Left renal cortex interstitium (tissue), 4 donors: ENCODE results near the gene RAI1. TPM values are rescaled to one million over a fixed set of nuclear protein-coding genes. Genes with fewer than 3 reads are reported as not detected.

Experiments used
- DNase-seq, 4 donors: peaks; one replicate each; pipeline ENCODE4 v3.0.0-alpha.2; 2013; ENCODE audit warnings: low read depth in 4 of 4, low spot score in 2 of 4, missing footprints in 1 of 4
- polyA plus RNA-seq, 4 donors: library from polyadenylated mRNA; unstranded; fragments of 120-200 nt; gene quantifications; one replicate each; pipeline ENCODE4 v1.2.1, GENCODE V29; 2013; ENCODE audit not compliant: insufficient read length in 4 of 4

Gene RAI1
- polyA plus RNA-seq, 4 donors: 17.2 to 46.9 (median 33.0) TPM

DNA sequence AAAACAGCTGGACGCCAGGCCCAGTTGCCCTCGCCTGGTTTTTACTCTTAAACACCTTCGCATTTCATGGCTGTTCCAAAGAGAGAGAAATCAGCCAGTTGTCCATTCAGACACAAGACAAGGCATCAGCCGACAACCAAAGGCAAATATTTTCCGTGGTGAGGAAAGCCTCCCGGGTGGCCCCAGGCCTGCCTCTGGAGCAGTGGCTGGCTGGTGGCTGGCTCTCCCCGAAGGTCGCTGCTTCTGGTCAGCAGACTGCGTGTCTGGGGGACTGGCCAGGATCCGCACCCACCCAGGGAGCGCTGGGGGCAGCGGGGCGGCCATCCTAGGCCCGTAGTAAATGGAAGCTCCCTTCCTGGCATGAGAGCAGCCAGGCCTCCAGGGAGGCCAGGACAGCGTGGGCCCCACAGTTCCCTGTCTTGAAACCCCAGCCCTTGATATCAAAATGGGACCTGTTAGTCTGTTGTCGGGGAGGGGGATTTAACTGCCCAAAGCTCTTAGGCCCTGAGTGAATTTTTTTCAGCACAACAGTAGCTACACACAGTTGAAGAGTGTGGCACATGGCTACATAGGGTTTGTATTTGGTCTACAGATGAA lies 97.9 kb downstream of the RAI1 start:
- DNase-seq: no peak

DNA sequence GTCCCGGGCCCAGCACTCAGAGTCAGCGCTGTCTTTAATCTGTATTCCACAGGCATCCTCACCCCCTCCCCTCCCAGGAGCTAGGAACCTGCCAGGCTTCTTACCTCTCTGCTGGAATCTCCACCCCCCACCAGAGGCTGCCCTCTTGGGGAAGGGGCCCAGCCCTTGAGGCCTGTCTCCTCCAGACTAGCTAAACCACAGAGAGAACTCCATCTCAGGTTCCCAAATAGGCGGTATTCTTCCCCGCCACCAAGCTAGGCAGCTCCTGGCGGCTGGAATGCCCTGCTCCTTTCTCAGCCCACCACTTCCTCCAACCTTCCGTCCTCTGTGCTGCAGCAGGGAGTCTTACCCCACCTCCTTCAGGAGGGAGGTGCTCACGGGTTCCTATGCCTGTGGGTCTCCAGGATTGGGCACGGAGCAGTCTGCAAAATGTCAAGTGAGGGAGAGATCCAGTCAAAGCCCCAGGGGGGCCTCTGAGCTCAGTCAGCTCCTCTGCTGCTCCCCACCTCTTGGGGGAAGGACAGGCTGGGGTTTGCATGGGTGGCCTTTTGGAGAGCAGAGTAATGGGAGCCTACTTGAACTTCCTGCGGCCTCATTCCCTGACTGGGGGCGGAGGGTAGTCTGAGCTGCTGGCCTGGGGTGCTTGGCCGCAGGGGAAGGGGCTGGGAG lies 99.8 kb downstream of the RAI1 start:
- DNase-seq: peak in 1 of 4 donors; percentile 61

DNA sequence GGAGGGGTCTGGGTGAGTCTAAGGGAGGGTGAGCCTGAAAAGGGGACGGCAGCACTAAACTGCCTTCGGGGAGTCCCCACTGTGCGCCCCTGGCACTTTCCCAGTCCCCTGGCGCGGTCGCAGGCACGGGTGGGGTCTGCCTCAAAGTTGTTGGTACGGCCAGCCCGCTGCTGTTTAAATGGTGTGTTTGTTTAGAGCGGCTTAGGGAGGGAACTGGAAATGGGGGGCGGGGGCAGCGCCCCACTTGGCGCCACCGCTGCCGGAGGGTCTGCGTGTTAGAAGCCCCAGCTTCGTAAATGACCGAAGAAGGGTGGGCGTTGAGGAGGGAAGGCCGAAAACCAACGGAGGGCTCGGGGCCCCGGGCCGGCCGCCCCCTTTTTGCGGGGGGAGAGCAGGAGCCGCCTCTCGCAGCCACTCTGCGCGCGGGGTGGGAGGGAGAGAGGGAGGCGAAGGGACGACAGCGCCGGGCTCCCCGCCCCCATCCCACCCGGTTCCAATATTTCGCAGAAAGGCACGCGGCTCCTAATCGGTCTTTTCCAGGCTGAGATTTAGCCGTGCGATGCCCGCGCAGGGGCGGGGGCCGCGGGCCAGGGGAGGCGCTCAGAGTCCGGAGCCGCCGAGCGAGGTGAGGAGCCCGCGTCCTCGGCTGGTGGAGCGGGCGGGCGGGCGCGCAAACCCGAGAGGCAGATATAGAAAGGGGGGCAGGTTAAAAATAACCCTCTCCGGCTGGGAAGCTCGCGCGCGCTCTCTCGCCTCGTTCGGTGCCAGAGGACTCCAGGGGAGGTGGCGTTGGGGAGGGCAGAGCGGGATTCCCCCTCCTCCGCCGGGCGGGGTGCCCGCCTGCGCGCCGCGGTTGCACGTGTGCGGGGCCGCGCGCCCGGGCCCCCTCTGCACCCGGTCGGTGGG lies 100.6 kb downstream of the RAI1 start:
- no peak for DNase-seq

DNA sequence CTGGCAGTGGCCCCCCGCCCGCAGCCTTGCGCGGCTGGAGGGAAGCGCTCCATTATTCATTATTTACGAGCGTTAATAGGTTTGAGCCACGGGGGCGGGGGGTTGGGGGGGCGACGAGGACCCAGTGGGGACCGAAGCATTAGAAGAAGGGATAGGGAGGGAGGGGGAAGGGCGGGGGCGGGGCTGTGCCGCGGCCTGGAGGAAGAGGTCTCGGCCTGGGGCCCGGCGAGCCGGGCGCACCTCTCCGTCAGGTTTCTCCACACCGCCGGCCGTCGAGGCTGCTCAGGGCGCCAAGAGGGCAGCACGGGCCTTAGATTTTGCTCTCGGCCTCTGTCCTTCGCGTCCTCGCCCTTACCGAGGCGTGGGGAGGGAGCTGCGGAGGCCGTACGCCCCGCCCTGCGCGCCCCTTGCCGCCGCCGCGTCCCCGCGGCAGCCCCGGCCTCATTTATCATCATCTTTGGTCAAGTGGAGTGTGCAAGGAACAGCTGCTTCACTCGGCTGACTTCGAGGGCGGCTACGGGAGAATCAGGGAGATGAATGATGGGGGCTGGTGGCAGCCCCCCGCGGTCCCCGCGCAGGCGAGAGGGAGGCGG lies 101.4 kb downstream of the RAI1 start:
- no peak for DNase-seq

DNA sequence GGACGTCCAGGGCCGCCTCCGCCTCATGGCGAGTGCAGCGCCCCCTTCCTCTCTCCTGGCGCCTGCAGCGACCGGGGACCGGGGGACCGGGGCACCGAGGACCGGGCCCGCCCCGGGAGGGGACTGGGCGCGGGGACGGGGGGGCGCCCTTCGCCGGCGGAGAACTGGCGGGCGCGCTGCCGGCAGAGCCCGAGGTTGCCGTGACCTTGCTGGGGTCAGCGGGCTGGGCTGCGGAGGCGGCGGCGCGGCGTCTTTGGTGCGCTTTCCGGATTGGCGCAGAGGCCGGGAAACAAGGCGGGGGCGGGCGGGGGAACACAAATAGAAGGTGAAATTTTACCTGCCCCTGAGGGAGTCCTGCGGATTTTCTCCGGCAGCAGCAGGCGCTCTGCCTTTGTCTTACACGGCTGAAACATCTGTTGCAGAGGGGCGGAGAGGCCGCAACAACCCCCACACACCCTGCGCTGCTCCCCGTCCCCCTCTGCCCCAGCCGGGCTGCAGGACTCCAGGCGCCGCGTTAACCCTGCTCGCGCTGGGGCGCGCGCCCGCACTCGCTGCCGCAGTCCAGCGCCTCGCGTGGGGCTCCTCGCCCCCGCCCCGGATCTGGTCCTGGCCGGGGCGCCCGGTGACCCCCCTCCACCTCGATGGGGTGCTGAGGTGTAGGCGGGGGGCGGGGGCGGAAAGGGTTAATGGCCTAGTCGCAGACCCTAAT lies 102.0 kb downstream of the RAI1 start:
- DNase-seq: no peak

- peak in 1 of 4 donors; percentile 55 for DNase-seq
These were observed 102.8 kb downstream of the RAI1 start for GRCh38 chr17:17783825-17784656.

DNA sequence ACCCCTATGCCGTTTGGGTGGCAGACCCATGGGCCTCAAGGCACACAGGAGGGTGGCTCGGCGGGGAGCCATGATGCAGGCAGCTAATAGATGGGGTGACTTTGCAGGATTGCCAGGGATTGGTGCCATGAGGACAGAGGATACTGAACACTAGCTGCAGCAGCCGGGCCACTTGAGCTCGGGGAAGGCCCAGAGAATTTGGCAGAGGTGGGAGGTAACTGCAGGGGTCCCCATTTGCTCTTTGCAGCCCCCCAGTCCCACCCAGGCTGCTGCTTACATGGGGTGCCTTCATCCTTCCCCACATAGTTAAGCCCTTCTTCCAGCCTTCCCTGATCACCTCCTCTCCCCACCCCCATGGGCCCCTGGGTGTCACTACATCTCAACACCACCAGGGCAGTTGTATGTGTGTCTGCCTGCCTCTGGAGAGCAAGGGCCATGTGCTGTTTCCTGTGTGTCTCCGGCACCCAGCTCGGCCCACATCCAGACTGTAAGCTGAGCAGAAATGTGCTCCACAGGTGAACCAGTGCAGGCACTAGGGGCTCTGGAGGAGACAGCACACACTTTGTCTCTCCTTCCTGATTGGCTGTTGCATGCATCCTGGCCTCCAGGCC lies 103.5 kb downstream of the RAI1 start:
- DNase-seq: no peak

GRCh38 chr17:17785407-17785806 lies 104.1 kb downstream of the RAI1 start:
- no peak for DNase-seq

- no peak for DNase-seq
These were observed 105.7 kb downstream of the RAI1 start for GRCh38 chr17:17786998-17787397.

- no peak for DNase-seq
These were observed 106.3 kb downstream of the RAI1 start for GRCh38 chr17:17787568-17787967.

- no peak for DNase-seq
These were observed 107.7 kb downstream of the RAI1 start for GRCh38 chr17:17788967-17789366.

- no peak for DNase-seq
These were observed 108.2 kb downstream of the RAI1 start for GRCh38 chr17:17789410-17789809.

- no peak for DNase-seq
These were observed 108.8 kb downstream of the RAI1 start for GRCh38 chr17:17789828-17790636.

DNA sequence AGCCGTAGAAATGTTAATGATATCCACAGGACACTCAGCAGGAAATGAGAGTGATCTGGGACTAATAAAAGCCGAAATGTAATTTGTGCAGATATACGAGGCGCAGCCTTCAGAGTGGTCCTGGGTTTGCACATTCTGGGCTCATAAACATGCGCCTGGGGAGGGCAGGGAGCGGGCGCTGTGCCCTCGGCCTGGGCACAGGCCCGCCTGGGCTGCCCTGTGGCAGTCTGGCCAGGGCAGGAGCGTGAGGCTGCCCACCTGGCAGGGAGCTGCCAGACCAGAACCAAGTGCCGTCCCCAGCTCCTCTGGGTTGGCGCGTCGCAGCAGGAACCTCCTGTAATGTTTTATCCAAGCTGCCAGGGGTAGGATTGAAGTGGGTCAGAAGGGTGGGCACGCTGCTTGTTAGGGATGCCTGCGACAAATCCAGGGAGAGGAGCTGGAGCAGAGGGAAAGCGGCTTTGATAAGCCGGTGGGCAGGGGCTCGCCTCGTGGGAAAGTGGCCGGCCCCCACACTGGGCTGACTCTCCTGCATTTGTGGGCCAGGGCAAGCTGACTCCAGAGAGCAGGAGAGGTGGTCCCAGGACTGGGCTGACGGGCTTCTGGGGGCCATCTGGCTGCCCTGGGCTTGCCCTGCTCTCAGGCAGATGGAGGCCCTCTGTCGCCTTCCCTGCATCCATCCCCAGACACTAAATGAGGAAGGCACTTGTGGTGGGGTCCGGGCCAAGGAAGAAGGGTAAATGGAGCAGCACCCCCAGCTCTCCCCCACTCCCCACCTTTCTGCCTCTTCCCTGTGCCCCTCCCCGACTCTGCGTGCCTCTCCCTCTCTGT lies 109.6 kb downstream of the RAI1 start:
- no peak for DNase-seq

DNA sequence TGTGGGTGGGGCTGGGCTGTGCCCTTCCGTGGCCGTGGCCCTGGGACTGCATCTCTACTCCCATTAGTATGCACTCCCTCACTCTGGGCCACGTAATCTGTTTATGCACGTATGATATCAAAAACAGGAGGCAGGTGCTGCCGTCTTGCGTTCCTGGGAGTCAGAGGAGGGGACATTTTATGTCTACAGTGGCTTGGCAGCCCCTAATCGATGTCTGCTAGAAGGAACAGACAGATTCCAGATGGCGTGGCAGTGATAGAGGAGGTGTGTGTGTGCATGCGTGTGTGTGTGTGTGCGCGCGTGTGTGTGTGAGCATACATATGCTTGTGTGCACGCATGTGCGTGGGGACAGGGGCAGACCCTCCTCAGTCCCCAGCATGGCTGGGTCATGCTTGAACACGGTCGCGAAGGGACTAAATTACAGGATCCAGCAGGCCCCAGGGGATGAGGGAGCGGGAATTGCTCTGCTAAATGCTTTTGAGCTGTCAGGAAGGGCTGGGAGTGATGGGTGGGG lies 110.8 kb downstream of the RAI1 start:
- DNase-seq: no peak

DNA sequence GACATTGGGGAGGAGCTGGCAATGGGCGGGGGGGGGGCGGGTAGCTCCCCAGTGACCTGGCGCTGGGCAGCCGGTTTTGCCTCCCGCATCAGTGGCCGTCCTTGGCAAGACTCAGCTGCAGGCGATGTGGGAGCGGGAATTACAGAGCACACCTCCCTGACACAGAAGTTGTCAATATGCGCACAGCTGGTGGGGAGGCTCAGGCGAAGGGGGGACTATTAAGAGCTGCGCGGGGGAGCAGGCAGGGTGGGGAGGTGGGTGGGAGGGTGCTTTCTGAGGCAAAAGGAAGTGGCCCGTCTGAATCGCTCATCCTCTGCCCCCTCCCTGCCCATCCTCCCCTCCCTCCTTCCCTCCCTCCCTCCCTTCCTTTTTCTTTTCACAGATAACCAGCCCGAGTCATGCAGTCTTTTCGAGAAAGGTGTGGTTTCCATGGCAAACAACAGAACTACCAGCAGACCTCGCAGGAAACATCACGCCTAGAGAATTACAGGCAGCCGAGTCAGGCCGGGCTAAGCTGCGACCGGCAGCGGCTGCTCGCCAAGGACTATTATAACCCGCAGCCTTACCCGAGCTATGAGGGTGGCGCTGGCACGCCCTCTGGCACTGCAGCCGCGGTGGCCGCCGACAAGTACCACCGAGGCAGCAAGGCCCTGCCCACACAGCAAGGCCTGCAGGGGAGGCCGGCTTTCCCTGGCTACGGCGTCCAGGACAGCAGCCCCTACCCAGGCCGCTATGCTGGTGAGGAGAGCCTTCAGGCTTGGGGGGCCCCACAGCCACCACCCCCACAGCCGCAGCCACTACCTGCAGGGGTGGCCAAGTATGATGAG lies 111.5 kb downstream of the RAI1 start:
- no peak for DNase-seq
